Right atrium auricular region (tissue), 2 donors: ENCODE results near the gene MAP2K7. TPM values are rescaled to one million over a fixed set of nuclear protein-coding genes. Genes with fewer than 3 reads are reported as not detected.

Experiments
- DNase-seq: peaks from one replicate; pipeline ENCODE4 v3.0.0-alpha.2; 2019; ENCODE audit warnings: low spot score
- H3K27ac ChIP-seq, 2 donors: fragments of 200-600 bp; sonication (generic); 1 replicate in 1 of 2; 2 replicates in 1 of 2; pipeline ENCODE4 v1.5.1; 2016 to 2019
- H3K27me3 ChIP-seq, 2 donors: fragments of 200-600 bp; sonication (generic); one replicate each; pipeline versions ENCODE4 v1.5.1 to v1.6.0; 2017 to 2019
- H3K36me3 ChIP-seq: fragments of 200-600 bp; sonication (generic); one replicate; pipeline ENCODE4 v1.5.1; 2016
- H3K4me1 ChIP-seq, 2 donors: fragments of 200-600 bp; sonication (generic); one replicate each; pipeline versions ENCODE4 v1.5.1 to v1.6.0; 2017 to 2019
- H3K4me3 ChIP-seq, 2 donors: fragments of 200-600 bp; sonication (generic); 1 replicate in 1 of 2; 2 replicates in 1 of 2; pipeline ENCODE4 v1.5.1; 2017 to 2019; ENCODE audit warnings: mild to moderate bottlenecking in 1 of 2, moderate library complexity in 1 of 2
- H3K9me3 ChIP-seq, 2 donors: fragments of 200-600 bp; sonication (generic); one replicate each; pipeline ENCODE4 v1.5.1; 2019
- total RNA-seq, 2 donors: library from RNA; depleted of rRNA; stranded (reverse); fragments of >200 nt; gene quantifications; one replicate each; pipeline ENCODE4 v1.1.0, GENCODE V29; 2016
- TF ChIP-seq, protein P1 (sequence below), 2 donors: fragments of 200-600 bp; sonication (generic); IDR thresholded peaks; one replicate each; pipeline ENCODE4 v1.5.1; 2019; ENCODE audit warnings: antibody characterized with exemption in 2 of 2

The MAP2K7 gene
- total RNA-seq, 2 donors from 2014 or later, result 12.0 to 14.4 TPM

DNA sequence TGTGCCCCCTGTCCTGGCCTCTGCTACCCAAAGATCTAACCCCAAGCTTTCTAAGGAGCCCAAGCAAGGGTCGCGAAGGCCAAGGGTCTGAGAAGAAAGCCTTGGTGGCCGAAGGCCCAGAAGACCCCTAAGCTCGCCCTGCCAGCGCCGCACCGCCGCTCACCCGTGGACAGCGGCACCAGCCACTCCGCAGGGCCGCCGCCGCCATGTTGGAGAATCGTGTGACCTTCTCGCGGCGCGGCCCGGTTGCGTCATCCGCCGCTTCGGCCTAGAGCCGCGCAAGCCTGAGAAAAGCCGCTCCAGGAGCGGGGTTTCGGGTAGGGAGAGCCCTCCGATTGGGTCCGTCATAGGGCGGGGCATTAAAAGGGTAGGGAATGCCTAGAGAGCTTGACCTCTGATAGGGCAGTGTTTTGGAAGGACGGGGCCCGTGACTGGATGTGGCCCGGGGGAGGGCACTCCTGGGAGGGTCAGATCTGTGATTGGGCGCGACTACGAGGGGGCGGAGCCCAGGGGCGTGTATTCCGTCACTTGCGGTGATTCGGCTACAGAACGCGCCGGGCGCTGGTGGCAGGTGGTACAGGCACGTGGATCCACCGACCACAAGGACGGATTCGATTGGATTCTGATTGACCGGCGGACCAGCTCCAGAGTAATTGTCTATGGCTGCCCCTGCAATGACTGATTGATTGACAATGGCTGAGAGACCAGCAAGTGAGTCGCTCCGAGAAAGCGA is 39.9 kb downstream of the MAP2K7 start, which contains the start of gene TIMM44:
Gene TIMM44 (minus strand): TSS at position 223 of the 733 bp plus-strand sequence. CDS start 15 bp downstream, at position 208.
- H3K9me3 ChIP-seq, result no peaks in the 10 kb centered on the region
- peaks cover 17% of the 10 kb centered on the region for H3K36me3 ChIP-seq
- peak within 1 kb of the TSS; percentile 90 to 95 for H3K27ac ChIP-seq
- no peaks in the 10 kb centered on the region for H3K27me3 ChIP-seq
- peaks cover 0 to 29% of the 10 kb centered on the region in 2 donors for H3K4me1 ChIP-seq
- TF ChIP-seq, protein P1, sequence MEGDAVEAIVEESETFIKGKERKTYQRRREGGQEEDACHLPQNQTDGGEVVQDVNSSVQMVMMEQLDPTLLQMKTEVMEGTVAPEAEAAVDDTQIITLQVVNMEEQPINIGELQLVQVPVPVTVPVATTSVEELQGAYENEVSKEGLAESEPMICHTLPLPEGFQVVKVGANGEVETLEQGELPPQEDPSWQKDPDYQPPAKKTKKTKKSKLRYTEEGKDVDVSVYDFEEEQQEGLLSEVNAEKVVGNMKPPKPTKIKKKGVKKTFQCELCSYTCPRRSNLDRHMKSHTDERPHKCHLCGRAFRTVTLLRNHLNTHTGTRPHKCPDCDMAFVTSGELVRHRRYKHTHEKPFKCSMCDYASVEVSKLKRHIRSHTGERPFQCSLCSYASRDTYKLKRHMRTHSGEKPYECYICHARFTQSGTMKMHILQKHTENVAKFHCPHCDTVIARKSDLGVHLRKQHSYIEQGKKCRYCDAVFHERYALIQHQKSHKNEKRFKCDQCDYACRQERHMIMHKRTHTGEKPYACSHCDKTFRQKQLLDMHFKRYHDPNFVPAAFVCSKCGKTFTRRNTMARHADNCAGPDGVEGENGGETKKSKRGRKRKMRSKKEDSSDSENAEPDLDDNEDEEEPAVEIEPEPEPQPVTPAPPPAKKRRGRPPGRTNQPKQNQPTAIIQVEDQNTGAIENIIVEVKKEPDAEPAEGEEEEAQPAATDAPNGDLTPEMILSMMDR (IDR thresholded peaks at IDR 0.05), result no peak
- peak; percentile 100 for DNase-seq
- peak within 1 kb of the TSS; percentile 66 to 81 for H3K4me3 ChIP-seq

DNA sequence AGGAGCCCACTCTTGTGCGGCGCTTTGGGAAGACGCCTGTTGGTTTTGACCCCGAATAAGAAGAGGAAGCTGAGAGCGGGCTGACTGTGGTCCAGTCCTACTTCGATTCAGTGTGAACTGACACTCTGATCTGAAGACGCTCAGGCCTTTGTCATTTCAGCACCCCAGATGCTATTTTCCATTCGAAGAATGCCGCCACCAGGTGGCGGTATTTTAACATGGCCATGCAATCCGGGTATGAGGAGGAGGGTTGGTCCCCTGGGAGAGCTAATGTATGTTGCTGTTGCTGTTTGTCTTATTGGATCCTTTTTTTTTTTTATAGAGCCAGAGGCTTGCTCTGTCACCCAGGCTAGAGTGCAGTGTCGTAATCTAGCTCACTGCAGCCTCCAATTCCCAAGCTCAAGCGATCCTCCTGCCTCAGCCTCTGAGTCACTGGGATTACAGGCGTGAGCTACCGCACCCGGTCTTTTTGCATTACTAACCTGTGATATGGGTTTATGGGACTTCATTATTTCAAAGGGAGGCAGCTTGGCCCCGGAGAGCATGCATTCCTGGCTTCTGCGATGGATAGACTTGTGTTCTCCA is 40.6 kb downstream of the MAP2K7 start:
- Histone ChIP-seq H3K27me3 (no peaks in the 10 kb centered on the region), H3K4me1 (peaks cover 0 to 29% of the 10 kb centered on the region in 2 donors), H3K36me3 (peaks cover 12% of the 10 kb centered on the region), H3K27ac (peak overlapping the region; percentile 90 to 95), H3K9me3 (no peaks in the 10 kb centered on the region), H3K4me3 (peak overlapping the region; percentile 47 to 81)
- DNase-seq, result peak; percentile 91
- TF ChIP-seq, protein P1 (IDR thresholded peaks at IDR 0.05), result peak; percentile 65 to 92

DNA sequence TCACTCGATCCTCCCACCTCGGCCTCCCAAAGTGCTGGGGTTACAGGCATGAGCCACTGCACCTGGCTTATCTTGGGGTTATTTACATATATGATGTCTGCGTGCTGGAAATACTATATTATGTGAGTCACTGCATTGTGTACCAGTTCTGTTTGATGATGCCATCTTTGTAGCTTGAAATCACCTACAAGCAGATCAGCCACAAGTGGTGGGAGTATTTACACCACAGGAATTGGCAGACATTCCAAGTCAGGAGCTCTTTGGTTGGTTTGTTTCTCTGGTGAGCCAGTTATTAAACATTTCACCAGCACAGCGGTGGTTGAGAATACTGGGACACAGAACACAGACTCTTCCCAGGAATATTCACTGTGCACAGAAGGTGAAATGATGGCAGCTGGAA is 44.3 kb downstream of the MAP2K7 start:
- Histone ChIP-seq H3K27me3 (no peaks in the 10 kb centered on the region), H3K36me3 (no peaks in the 10 kb centered on the region), H3K9me3 (no peaks in the 10 kb centered on the region), H3K4me3 (no peak overlapping the region), H3K27ac (no peak overlapping the region), H3K4me1 (peaks cover 0 to 7% of the 10 kb centered on the region in 2 donors)
- TF ChIP-seq, protein P1 (IDR thresholded peaks at IDR 0.05), result no peak
- DNase-seq, result no peak

DNA sequence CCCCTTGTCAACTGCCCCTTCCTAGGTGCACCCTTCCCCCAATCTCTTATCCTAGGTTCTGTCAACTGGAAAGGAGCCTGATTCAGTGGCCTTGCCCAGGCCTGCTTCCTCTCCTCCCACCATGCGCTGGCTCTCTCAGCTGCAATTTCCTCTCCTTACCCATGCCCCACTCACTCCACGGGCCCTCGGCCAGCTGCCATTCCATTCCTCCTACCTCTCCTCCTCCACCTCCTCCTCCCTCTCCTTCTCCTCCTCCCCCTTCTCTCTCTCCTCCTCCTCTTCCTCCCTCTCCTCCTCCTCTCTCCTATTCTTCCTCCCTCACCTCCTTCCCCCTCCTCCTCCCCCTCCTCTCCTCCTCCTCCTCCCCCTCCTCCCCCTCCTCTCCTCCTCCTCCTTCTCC is 49.4 kb downstream of the MAP2K7 start:
- Histone ChIP-seq H3K9me3 (no peaks in the 10 kb centered on the region), H3K36me3 (no peaks in the 10 kb centered on the region), H3K4me3 (no peak overlapping the region), H3K27me3 (no peaks in the 10 kb centered on the region), H3K4me1 (peaks cover 0 to 7% of the 10 kb centered on the region in 2 donors), H3K27ac (no peak overlapping the region)
- no peak for DNase-seq
- TF ChIP-seq, protein P1 (IDR thresholded peaks at IDR 0.05), result no peak

DNA sequence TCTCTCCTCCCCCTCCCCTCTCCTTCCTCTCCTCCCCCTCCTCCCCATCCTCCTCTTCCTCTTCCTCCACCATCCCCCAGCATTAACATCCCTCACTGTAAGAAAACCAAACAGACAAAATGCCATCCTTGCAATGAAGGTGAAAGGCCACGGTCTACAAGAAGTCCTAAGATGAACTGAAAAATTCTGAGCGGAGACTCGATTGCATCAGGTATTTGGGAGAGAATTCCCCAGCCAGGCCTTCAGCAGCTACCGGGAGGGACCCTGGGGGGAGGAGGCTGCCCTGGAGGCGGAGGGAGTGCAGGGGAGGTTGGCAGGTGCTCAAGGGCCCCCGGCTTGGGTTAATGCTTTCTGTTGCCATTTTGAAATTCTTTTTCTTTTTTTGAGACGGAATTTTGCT is 49.9 kb downstream of the MAP2K7 start:
- no peak overlapping the region for H3K27ac ChIP-seq
- no peaks in the 10 kb centered on the region for H3K36me3 ChIP-seq
- TF ChIP-seq, protein P1 (IDR thresholded peaks at IDR 0.05), result no peak
- H3K4me3 ChIP-seq, result no peak overlapping the region
- H3K4me1 ChIP-seq, result peaks cover 0 to 7% of the 10 kb centered on the region in 2 donors
- H3K9me3 ChIP-seq, result no peaks in the 10 kb centered on the region
- no peak for DNase-seq
- no peaks in the 10 kb centered on the region for H3K27me3 ChIP-seq
